Germinal center (tissue), 1 donor: Measurements from ENCODE around the gene OTOF.

ENCODE experiments used
- DNase-seq: peaks from one replicate; pipeline ENCODE4 v3.0.0; 2012; ENCODE audit warnings: mixed read lengths, low spot score

Gene OTOF

GRCh38 chr2:26477911-26478253 lies at the start of gene OTOF:
TSS of gene OTOF (minus strand) at chr2:26478124.
- DNase-seq = no peak

GRCh38 chr2:26526589-26526988 lies 48.7 kb upstream of the OTOF start:
- no peak for DNase-seq

GRCh38 chr2:26526105-26526504 lies 48.2 kb upstream of the OTOF start:
- no peak for DNase-seq

GRCh38 chr2:26523750-26524149 lies 45.8 kb upstream of the OTOF start:
- no peak for DNase-seq

GRCh38 chr2:26522751-26523171 lies 44.8 kb upstream of the OTOF start:
- DNase-seq = no peak

GRCh38 chr2:26522325-26522724 lies 44.4 kb upstream of the OTOF start:
- no peak for DNase-seq

- DNase-seq = no peak
Observed at GRCh38 chr2:26521913-26522180, 43.9 kb upstream of the OTOF start.

GRCh38 chr2:26521054-26521912 lies 43.4 kb upstream of the OTOF start:
- peak; percentile 14 for DNase-seq

- DNase-seq = no peak
Observed at GRCh38 chr2:26520148-26520449, 42.2 kb upstream of the OTOF start.

- DNase-seq = no peak
Observed at GRCh38 chr2:26519396-26520147, 41.6 kb upstream of the OTOF start.

- DNase-seq = no peak
Observed at GRCh38 chr2:26516781-26517180, 38.9 kb upstream of the OTOF start.

- DNase-seq = no peak
Observed at GRCh38 chr2:26516246-26516645, 38.3 kb upstream of the OTOF start.

GRCh38 chr2:26515771-26516170 lies 37.8 kb upstream of the OTOF start:
- no peak for DNase-seq

- DNase-seq = no peak
Observed at GRCh38 chr2:26514045-26514444, 36.1 kb upstream of the OTOF start.

GRCh38 chr2:26513261-26513660 lies 35.3 kb upstream of the OTOF start:
- DNase-seq = no peak

GRCh38 chr2:26511466-26511865 lies 33.5 kb upstream of the OTOF start:
- DNase-seq = no peak

- no peak for DNase-seq
Observed at GRCh38 chr2:26510344-26510973, 32.5 kb upstream of the OTOF start.

GRCh38 chr2:26509141-26509540 lies 31.2 kb upstream of the OTOF start:
- DNase-seq = no peak

GRCh38 chr2:26507932-26508331 lies 30.0 kb upstream of the OTOF start:
- DNase-seq = no peak

GRCh38 chr2:26507088-26507487 lies 29.2 kb upstream of the OTOF start:
- DNase-seq = no peak

- no peak for DNase-seq
Observed at GRCh38 chr2:26506279-26506678, 28.4 kb upstream of the OTOF start.

- no peak for DNase-seq
Observed at GRCh38 chr2:26504002-26504401, 26.1 kb upstream of the OTOF start.

GRCh38 chr2:26503231-26503880 lies 25.4 kb upstream of the OTOF start:
- DNase-seq = peak; percentile 76
